Neural cell (in vitro differentiated cells): ENCODE results near the gene QSOX2. TPM values are rescaled to one million over a fixed set of nuclear protein-coding genes. Genes with fewer than 3 reads are reported as not detected.

Experiments used
- H2AFZ ChIP-seq: fragments of 200-600, 300-800 bp; sonication (generic), shearing (Covaris generic); 2 replicates; pipeline ENCODE4 v1.6.0; 2014; ENCODE audit warnings: low read depth, mild to moderate bottlenecking, antibody characterized with exemption, low read length, moderate library complexity
- H3F3A ChIP-seq: fragments of 200-600 bp; shearing (Covaris generic); 2 replicates; pipeline ENCODE4 v1.6.1; 2016; ENCODE audit warnings: mild to moderate bottlenecking, moderate library complexity, mixed read lengths, antibody characterized with exemption, low read length; ENCODE audit not compliant: insufficient read depth, poor library complexity, severe bottlenecking
- H3K27ac ChIP-seq: fragments of 200-600, 300-800 bp; sonication (generic), shearing (Covaris generic); 2 replicates; pipeline ENCODE4 v1.5.1; 2014; ENCODE audit warnings: mild to moderate bottlenecking, low read length, moderate library complexity
- H3K27me3 ChIP-seq: fragments of 300-800, 200-600 bp; sonication (generic), shearing (Covaris generic); 2 replicates; pipeline ENCODE4 v1.6.0; 2014; ENCODE audit warnings: mild to moderate bottlenecking, low read depth, low read length, moderate library complexity; ENCODE audit not compliant: insufficient read depth
- H3K36me3 ChIP-seq: fragments of 300-800, 200-600 bp; sonication (generic), shearing (Covaris generic); 2 replicates; pipeline ENCODE4 v1.5.1; 2014; ENCODE audit warnings: mild to moderate bottlenecking, antibody characterized with exemption, low read length, moderate library complexity; ENCODE audit not compliant: insufficient read depth
- H3K4me2 ChIP-seq: fragments of 300-800, 200-600 bp; sonication (generic), shearing (Covaris generic); 2 replicates; pipeline ENCODE4 v1.6.0; 2014; ENCODE audit warnings: mild to moderate bottlenecking, low read length
- H3K4me3 ChIP-seq: fragments of 300-800, 200-600 bp; sonication (generic), shearing (Covaris generic); 2 replicates; pipeline ENCODE4 v1.5.1; 2014; ENCODE audit warnings: mild to moderate bottlenecking, low read length, moderate library complexity
- H3K79me2 ChIP-seq: fragments of 200-600 bp; shearing (Covaris generic); replicated peaks from 2 replicates; pipeline ENCODE4 v1.6.0; 2014; ENCODE audit warnings: mild to moderate bottlenecking, low read length, moderate library complexity; ENCODE audit not compliant: insufficient read depth
- H3K9ac ChIP-seq: fragments of 300-800, 200-600 bp; sonication (generic), shearing (Covaris generic); 2 replicates; pipeline ENCODE4 v1.6.1; 2016; ENCODE audit warnings: mild to moderate bottlenecking, low read length, mixed read lengths
- H3K9me2 ChIP-seq: fragments of 200-600 bp; shearing (Covaris generic); 2 replicates; pipeline ENCODE4 v1.6.1; 2016; ENCODE audit warnings: mild to moderate bottlenecking, low read length, mixed read lengths; ENCODE audit not compliant: insufficient read depth
- H3K9me3 ChIP-seq: fragments of 200-600, 300-800 bp; sonication (generic), shearing (Covaris generic); 2 replicates; pipeline ENCODE4 v1.6.1; 2016; ENCODE audit warnings: mild to moderate bottlenecking, mixed run types, low read length, moderate library complexity, mixed read lengths
- H4K20me1 ChIP-seq: fragments of 200-600 bp; shearing (Covaris generic); 2 replicates; pipeline ENCODE4 v1.6.1; 2016; ENCODE audit warnings: mild to moderate bottlenecking, mixed run types; ENCODE audit not compliant: insufficient read depth
- EP300 ChIP-seq: fragments of 450-650 bp; conservative IDR thresholded peaks from 2 replicates; pipeline ENCODE4 v1.6.1; 2014; ENCODE audit warnings: antibody characterized with exemption, mild to moderate bottlenecking, moderate library complexity; ENCODE audit not compliant: poor library complexity, severe bottlenecking
- EZH2 ChIP-seq: fragments of 200-600, 300-800 bp; shearing (Covaris generic), sonication (generic); IDR thresholded peaks from 2 replicates; pipeline ENCODE4 v1.6.1; 2014; ENCODE audit warnings: antibody characterized with exemption, low read length, borderline replicate concordance, mild to moderate bottlenecking; ENCODE audit not compliant: insufficient read depth, poor library complexity, severe bottlenecking
- MXI1 ChIP-seq: fragments of 450-650 bp; conservative IDR thresholded peaks from 2 replicates; pipeline ENCODE4 v1.6.1; 2014; ENCODE audit warnings: antibody characterized with exemption, mild to moderate bottlenecking; ENCODE audit not compliant: poor library complexity, severe bottlenecking
- SMC3 ChIP-seq: fragments of 450-650 bp; conservative IDR thresholded peaks from 2 replicates; pipeline ENCODE4 v1.6.1; 2014; ENCODE audit warnings: antibody characterized with exemption, mild to moderate bottlenecking, moderate library complexity; ENCODE audit not compliant: poor library complexity
- polyA plus RNA-seq: library from polyadenylated mRNA; depleted of rRNA; stranded (reverse); fragments of >200 nt; gene quantifications from 2 replicates; pipeline ENCODE4 v1.2.3, GENCODE V29; 2014
- TF ChIP-seq, protein P1 (sequence below): IDR thresholded peaks from 2 replicates; pipeline ENCODE4 v1.6.1; 2012; ENCODE audit warnings: borderline replicate concordance

The QSOX2 gene
- polyA plus RNA-seq, 1 donor from 2014 or later: 20.7 TPM

DNA sequence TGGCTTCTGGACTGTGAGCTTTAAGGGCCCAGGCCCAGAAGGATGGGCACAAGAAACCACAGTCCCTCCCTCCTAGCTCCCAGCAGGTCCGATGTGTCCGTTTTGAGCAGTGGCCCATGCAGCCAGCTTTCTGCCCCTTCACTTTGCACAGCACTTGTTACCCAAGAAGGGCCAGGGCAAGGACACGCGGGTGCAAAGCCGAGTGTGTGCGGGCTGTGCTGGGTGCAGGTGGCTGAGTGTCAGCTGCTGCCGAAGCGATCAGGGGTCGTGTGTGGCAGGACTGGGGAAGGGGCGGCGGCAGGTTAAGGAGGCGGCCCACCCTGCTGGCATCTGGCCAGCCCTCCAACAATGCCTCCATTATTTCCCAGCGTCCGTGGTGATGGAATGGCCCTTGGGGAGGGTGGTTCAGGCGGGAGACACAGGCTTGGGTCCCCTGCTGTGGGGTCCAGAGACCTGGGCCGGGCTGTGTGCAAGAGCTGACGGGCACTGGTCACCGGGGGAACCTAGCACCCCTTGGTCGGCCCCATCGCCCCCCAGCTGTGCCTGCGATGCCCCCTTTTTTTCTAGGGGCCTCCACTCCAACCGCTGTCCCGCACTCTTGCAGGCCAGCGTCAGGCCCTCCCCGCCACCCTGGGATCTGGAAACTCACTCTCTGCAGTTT is 41.3 kb downstream of the QSOX2 start:
- Histone ChIP-seq H3F3A (no peaks in the 10 kb centered on the region), H3K9ac (no peak overlapping the region), H2AFZ (no peak overlapping the region), H3K36me3 (no peaks in the 10 kb centered on the region), H3K27ac (no peak overlapping the region), H3K79me2 (no peaks in the 10 kb centered on the region), H3K27me3 (peaks cover 70% of the 10 kb centered on the region), H3K4me2 (no peak overlapping the region), H4K20me1 (no peaks in the 10 kb centered on the region), H3K9me3 (no peaks in the 10 kb centered on the region), H3K9me2 (no peaks in the 10 kb centered on the region), H3K4me3 (no peak overlapping the region)
- TF ChIP-seq, protein P1, sequence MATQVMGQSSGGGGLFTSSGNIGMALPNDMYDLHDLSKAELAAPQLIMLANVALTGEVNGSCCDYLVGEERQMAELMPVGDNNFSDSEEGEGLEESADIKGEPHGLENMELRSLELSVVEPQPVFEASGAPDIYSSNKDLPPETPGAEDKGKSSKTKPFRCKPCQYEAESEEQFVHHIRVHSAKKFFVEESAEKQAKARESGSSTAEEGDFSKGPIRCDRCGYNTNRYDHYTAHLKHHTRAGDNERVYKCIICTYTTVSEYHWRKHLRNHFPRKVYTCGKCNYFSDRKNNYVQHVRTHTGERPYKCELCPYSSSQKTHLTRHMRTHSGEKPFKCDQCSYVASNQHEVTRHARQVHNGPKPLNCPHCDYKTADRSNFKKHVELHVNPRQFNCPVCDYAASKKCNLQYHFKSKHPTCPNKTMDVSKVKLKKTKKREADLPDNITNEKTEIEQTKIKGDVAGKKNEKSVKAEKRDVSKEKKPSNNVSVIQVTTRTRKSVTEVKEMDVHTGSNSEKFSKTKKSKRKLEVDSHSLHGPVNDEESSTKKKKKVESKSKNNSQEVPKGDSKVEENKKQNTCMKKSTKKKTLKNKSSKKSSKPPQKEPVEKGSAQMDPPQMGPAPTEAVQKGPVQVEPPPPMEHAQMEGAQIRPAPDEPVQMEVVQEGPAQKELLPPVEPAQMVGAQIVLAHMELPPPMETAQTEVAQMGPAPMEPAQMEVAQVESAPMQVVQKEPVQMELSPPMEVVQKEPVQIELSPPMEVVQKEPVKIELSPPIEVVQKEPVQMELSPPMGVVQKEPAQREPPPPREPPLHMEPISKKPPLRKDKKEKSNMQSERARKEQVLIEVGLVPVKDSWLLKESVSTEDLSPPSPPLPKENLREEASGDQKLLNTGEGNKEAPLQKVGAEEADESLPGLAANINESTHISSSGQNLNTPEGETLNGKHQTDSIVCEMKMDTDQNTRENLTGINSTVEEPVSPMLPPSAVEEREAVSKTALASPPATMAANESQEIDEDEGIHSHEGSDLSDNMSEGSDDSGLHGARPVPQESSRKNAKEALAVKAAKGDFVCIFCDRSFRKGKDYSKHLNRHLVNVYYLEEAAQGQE: no peak
- TF ChIP-seq MXI1 (no peak), EZH2 (peak; percentile 24)

DNA sequence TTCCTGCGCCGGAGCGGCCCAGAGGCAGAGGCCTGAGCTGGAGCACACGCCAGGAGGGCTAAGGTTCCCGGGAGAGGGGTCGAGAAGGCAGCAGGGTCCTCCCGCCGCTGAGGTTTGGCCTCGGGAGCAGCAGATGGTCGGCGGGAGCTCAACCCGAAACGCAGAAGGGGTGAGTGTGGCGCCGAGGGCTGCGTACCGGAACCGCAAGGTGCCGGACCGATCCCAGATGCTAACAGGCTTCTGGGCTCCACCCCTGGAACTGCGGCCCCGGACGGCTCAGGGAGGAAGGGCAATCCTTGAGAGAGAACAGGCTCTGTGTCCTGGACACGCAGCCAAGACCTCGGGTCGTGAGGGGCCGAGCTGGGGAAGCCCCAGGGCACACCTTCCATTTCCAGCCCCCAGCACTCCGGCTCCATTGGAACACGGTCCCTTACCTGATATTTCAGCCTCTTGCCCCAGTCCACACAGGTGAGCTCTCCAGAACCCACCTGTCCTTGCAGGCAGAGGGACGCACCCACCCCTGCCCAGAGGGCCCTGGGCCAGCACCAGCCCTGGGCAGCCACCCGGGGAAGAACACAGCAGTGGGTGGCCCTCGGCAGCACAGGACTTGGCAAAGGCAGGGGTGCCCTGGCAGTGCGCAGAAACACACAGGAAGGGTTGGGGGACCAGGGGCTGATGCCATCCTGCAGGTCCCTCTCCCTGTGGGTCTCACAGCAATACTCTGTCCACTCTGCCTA is 42.0 kb downstream of the QSOX2 start:
- no peaks in the 10 kb centered on the region for H4K20me1 ChIP-seq
- TF ChIP-seq EP300 (no peak), EZH2 (peak; percentile 73)

DNA sequence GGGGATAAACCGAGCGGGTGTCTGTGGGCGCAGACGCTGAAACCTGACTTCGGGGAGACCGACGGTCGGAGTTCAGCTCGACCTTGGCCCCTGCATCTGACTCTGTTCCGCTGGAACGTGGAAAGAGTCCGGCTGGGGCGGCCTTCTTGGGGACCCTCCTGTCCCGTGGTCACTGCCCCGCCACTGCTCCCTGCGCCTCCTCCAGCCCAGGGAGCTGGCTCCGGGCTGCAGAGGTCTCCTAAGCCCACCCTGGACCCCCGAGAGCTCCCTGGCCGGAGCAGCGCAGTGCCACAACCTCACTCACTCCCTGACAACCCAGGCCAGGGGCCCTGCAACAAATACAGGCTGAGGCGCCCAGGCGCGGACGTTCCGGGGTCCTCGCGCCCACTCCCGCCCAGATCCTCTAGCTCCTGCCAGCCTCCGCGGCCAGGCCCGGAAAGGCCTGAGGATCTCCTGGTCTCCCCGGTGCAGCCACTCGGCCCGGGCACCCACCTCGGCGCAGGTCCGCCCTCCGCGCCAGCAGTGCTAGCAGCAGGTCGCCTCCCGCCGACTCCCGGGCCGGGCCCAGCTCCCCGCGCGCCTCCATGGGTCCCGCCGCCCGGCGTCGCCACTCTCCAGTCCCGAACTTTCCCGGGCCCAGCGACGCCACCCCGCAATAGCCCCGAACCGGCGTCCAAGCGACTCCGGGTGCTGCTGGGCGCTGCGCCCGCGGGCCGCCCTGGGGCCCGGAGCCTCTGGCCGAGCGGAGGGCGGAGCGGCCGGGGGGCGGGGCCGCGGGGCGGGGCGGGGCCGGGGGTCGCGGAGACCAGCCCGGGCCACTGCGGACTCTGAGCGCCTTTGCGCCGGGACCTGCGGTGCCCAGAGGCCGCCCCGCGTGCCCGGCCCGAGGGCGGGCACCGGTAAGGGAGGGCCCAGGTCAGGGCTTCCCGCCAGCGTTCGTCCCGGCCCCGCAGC is 42.9 kb downstream of the QSOX2 start:
- Histone ChIP-seq H3K4me3 (no peak overlapping the region), H3K4me2 (no peak overlapping the region), H3F3A (no peaks in the 10 kb centered on the region), H3K27ac (no peak overlapping the region), H3K79me2 (no peaks in the 10 kb centered on the region), H3K27me3 (peaks cover 83% of the 10 kb centered on the region), H2AFZ (no peak overlapping the region), H3K9ac (no peak overlapping the region), H3K9me2 (no peaks in the 10 kb centered on the region), H4K20me1 (no peaks in the 10 kb centered on the region), H3K9me3 (no peaks in the 10 kb centered on the region), H3K36me3 (no peaks in the 10 kb centered on the region)
- TF ChIP-seq SMC3 (no peak), EZH2 (peak; percentile 87), MXI1 (no peak)
- TF ChIP-seq, protein P1: no peak

More for the DNA sequence above, 42.0 kb downstream of the QSOX2 start:
- no peak overlapping the region for H3K27ac ChIP-seq
- peaks cover 75% of the 10 kb centered on the region for H3K27me3 ChIP-seq
- no peak overlapping the region for H3K4me2 ChIP-seq
- H3K9me2 ChIP-seq: no peaks in the 10 kb centered on the region
- H3K36me3 ChIP-seq: no peaks in the 10 kb centered on the region
- H3K9me3 ChIP-seq: no peaks in the 10 kb centered on the region
- H3K79me2 ChIP-seq: no peaks in the 10 kb centered on the region
- H2AFZ ChIP-seq: no peak overlapping the region
- H3F3A ChIP-seq: no peaks in the 10 kb centered on the region
- no peak overlapping the region for H3K9ac ChIP-seq
- H3K4me3 ChIP-seq: no peak overlapping the region
